GOT3 (cell line): ENCODE data around the gene GPX5.
"Not testable (repeated sequence)": the region's sequence is repeated elsewhere in the genome, so short reads cannot be mapped to it uniquely, and the experiment has no call there.

ENCODE experiments used
- DNase-seq: peaks from one replicate; lab custom pipeline; 2025; ENCODE audit warnings: mixed read lengths; lab: John Stamatoyannopoulos, UW

GPX5 gene, protein sequence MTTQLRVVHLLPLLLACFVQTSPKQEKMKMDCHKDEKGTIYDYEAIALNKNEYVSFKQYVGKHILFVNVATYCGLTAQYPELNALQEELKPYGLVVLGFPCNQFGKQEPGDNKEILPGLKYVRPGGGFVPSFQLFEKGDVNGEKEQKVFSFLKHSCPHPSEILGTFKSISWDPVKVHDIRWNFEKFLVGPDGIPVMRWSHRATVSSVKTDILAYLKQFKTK

DNA sequence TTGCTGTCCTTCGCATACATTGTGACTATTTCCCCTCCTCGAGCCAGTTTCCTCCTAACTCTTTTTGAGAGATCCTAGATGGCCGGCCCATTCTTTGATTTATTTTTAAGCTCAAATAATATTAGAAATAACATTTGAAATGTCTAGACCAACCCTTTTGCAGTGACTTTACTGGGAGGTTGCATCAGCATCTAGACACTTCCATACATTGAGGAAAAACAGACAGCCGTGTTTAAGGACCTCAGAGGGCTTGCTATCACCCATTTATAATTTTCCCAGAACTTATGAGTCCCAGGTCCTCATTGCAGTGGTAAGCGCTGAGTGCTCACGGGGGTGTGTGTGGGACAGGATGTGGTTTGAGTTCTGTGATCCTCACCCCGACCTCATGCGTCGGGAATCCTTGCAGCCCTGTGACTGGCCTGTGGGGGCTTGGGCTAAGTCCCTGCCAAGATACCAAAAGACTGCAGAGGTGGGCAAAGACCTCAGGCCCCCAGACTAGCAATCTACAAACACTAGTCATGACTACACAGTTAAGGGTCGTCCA, at the start of gene GPX5:
GPX5 (plus strand) TSS at position 386 of the 544 bp plus-strand sequence; CDS start at position 519, 133 bp downstream.
- no peak for DNase-seq

DNA sequence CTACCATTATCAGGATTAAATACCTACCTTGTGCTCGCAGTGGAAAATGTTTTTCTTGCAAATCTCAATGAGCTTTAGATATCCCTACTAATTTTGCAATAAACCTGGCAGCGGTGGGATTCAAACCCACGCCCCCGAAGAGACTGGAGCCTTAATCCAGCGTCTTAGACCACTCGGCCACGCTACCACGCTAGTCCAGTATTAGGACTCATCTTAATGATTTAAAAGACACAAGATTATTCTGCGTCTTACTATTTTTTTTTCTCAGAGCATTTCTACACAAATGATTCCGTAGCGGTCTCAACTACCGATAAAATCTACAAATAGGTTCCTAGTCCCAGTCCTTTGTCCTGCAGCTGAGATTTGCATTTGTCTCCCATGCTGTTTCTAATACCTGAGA, 47.2 kb upstream of the GPX5 start:
- DNase-seq = no peak

GRCh38 chr6:28480253-28480932, 45.3 kb upstream of the GPX5 start:
- no peak for DNase-seq

DNA sequence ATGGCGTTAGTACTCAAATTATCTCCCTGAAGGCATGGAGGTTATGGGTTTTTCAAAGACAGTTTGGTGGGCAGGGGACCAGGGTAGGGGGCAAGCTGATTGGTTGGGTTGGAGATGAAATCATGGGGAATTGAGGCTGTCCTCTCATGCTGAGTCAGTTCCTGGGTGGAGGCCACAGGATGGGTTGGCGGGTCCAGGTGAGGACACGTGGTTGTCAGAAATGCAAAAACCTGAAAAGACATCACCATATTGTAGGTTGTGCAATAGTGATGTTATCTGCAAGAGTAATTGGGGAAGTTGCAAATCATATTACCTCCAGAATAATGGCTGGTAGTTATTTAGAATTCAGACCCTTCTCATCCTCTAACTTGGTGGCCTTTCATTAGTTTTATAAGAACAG, 40.2 kb upstream of the GPX5 start:
- DNase-seq = no peak

- DNase-seq = no peak
These were observed 39.1 kb upstream of the GPX5 start for GRCh38 chr6:28486533-28486932.

- no peak for DNase-seq
These were observed 38.5 kb upstream of the GPX5 start for GRCh38 chr6:28486988-28487742.

DNA sequence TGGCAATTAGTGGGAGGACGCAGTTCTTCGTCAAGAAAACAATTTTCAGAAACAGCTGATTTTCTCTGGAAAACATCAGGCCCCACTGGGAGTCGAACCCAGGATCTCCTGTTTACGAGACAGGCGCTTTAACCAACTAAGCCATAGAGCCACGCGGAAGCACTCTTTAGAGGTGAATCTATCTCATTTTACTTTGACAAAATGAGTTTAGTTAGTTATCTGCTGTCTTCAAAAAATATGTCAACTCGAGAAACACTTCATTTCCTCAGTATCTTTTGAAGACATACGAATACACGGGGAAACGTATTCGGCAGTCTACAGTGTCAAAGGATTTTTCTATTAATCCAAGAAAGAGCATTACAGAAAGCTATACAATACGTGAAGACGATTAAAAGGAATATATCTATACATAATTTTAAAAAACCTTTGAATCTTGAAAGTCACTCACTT, 36.7 kb upstream of the GPX5 start:
- no peak for DNase-seq

DNA sequence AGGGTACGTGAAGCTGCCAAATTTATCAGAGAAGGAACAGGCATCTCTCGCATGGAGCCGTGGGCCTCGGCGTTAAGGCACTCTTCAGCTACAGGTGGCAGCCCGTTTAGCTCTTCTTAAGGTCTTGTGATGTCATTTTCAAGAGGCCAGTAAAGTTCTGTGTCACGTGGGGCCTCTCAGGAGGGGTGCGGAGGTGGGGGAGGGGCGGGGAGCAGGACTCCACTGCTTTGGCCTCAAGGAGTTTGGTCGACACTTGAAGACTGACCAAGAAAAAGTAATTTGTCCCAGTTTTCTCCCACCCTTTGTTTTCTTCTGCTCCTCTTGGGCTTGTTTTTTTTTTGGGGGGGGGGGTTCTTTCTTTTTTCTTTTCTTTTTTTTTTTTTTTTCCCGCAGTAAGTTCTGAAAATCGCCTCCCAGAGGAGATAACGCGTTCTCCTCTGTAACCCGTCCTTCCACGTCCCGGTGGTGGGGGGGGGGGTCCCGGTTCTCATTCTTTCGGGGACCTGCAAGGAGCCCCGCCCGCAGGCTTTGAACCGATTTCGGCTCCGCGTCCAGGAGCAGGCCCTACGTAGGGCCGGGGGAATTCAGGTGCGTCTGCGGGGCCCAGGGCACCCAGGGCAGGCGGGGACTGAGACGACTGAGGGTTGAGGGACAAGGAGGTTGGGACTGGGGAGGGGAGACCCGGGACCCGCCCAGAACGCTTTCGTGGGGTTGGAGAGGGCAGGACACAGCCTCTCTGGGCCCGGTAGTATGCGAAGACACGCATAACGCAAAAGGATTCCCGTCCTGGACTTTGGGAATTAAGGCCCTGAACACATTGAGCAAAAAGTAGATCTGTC, 36.1 kb upstream of the GPX5 start:
- DNase-seq = no peak

GRCh38 chr6:28490205-28490890, 35.3 kb upstream of the GPX5 start:
- DNase-seq = no peak

DNA sequence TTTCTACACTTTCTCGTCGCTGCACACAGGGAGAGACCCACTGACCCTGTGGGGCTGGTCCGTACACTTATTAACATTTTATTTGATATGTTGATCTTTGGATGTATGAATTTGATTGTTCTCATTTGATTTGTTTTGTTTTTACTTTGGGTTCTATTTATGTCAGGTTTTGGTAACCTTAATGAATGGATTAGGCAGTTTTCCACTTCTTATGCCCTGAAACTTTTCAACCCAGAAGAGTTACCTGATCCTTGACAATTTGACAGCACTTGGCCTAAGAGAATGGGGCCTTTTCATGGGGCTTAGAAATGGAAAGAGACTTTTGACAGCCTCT, 33.7 kb upstream of the GPX5 start:
- no peak for DNase-seq

DNA sequence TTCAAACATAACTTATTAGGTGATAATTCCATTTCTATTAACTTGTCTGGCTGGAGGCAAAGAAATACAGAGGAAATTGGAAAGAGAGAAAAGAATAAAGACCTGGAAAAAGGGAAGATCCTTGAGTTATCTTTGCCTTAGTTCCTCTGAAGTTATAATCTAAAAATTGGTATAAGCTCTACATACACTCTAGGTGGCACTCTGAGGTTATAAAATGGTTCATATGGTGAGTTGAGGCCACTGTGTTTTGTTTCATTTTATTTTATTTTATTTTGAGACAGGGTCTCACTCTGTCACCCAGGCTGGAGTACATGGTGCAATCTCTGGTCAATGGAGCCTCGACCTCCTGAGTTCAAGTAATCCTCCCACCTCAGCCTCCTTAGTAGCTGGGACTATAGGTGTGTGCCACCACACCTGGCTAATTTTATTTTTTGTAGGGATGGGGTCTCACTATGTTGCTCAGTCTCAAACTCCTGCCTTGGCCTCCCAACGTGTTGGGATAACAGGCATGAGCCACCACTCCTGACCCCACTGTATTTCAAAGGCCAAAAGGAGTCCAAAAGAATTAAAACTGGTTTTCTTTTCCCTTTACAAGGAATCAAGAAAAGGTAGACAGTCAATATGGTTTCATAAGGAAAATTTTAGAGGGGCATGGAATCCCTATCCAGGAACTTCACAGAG, 29.4 kb upstream of the GPX5 start:
- DNase-seq = no peak

- no peak for DNase-seq
These were observed 28.4 kb upstream of the GPX5 start for GRCh38 chr6:28497306-28497705.

DNA sequence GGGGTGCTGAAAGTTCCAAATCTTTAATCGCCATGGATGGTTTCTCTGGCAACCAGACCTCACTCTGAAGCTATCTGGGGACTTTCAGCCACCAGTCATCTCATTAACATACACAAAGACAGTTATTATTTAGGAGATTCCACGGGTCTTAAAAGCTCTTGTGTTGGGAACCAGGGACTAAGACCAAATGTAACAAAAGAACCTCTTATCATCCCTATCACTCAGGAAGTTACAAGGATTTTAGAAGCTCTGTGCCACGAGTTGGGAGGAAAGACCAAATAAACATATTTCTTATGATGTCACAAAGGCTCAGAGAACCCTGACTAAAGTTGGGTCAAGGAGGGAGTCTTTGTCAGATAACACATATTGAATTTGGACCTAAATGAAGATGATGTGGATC, 27.8 kb upstream of the GPX5 start:
- DNase-seq = no peak

DNA sequence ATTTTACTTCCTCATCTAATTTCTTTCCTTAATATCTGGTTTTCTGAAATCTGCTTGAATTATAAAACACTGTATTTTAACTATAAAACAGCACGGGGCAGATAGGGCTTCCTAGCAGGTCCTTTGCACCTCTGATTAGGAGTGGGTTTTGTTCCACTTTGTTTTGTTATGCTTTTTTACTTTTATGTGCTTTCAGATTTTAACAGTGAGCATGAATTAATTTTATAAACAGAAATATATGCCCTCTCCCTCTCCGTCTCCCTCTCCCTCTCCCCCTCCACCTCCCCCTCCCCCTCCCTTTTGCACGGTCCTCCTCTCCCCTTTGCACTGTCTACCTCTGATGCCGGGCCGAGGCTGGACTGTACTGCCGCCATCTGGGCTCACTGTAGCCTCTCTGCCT, 24.4 kb upstream of the GPX5 start:
- no peak for DNase-seq

- not testable (repeated sequence) for DNase-seq
These were observed 23.5 kb upstream of the GPX5 start for GRCh38 chr6:28502136-28502535.

DNA sequence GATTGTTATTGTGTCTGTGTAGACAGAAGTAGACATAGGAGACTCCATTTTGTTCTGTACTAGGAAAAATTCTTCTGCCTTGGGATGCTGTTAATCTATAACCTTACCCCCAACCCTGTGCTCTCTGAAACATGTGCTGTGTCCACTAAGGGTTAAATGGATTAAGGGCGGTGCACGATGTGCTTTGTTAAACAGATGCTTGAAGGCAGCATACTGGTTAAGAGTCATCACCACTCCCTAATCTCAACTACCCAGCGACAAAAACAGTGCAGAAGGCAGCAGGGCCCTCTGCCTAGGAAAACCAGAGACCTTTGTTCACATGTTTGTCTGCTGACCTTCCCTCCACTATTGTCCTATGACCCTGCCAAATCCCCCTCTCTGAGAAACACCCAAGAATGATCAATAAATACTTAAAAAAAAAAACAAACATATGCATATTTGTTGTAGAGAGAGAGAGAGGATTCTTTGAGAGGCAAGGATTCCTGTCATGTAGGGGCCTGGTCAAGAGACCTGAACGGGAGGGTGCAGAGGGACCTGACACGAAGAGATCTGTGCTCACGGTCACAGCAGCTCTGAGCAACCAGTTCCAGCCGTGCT, 22.9 kb upstream of the GPX5 start:
- DNase-seq = not testable (repeated sequence)

- DNase-seq = no peak
These were observed 19.9 kb upstream of the GPX5 start for GRCh38 chr6:28505733-28506132.

DNA sequence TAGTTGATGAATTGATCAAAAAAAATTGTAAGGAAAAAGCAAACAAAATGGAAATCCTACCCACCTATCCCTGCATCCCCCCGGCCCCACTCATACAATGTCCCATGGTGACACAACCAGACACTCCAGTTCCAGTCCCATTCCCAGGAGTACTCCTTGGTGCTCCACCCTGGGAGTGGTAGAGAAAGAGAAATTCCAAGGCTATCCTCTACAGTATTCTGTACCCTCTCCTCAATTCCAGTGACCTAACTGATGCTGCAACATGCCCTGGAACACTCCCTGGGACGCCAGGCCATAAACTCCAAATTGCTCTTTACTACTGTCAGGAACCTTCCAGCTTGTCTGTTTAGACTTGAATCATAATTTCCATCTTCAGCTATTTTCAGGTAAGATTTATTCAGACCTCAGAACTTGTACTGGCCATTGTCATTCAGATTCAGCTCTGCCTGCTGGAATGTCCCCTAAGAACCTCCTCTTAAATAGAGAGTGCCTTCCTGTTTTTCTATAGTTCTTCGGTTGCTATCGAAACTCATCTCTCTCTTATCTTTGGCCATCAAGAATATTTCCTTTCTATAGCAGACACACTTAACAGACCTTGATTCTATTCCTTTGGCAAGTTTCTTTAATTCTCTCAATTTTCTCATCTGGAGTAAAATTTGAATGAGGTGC, 18.7 kb upstream of the GPX5 start:
- no peak for DNase-seq

GRCh38 chr6:28511628-28512300, 13.9 kb upstream of the GPX5 start:
- no peak for DNase-seq
